ENCODE results near the gene CCDC69. TPM values are rescaled to one million over a fixed set of nuclear protein-coding genes. Genes with fewer than 3 reads are reported as not detected.

CCDC69 gene
- polyA plus RNA-seq, 3 donors: 4.0 to 6.8 (median 5.2) TPM

- peak in 1 of 3 donors; percentile 45 for DNase-seq (ENCODE audit: low read depth in 3 of 3, low spot score in 2 of 3)
Observed at GRCh38 chr5:151150471-151151262, 73.2 kb downstream of the CCDC69 start.

GRCh38 chr5:151148583-151148982, 75.3 kb downstream of the CCDC69 start:
- no peak for DNase-seq (ENCODE audit: low read depth in 3 of 3, low spot score in 2 of 3)

GRCh38 chr5:151147033-151147432, 76.9 kb downstream of the CCDC69 start:
- no peak for DNase-seq (ENCODE audit: low read depth in 3 of 3, low spot score in 2 of 3)

- no peak for DNase-seq (ENCODE audit: low read depth in 3 of 3, low spot score in 2 of 3)
Observed at GRCh38 chr5:151146061-151146460, 77.8 kb downstream of the CCDC69 start.

- DNase-seq (ENCODE audit: low read depth in 3 of 3, low spot score in 2 of 3): no peak
Observed at GRCh38 chr5:151144922-151145321, 79.0 kb downstream of the CCDC69 start.

- no peak for DNase-seq (ENCODE audit: low read depth in 3 of 3, low spot score in 2 of 3)
Observed at GRCh38 chr5:151144275-151144674, 79.6 kb downstream of the CCDC69 start.

- DNase-seq (ENCODE audit: low read depth in 3 of 3, low spot score in 2 of 3): no peak
Observed at GRCh38 chr5:151143645-151144044, 80.2 kb downstream of the CCDC69 start.

GRCh38 chr5:151142933-151143332, 81.0 kb downstream of the CCDC69 start:
- DNase-seq (ENCODE audit: low read depth in 3 of 3, low spot score in 2 of 3): no peak

GRCh38 chr5:151141535-151141934, 82.4 kb downstream of the CCDC69 start:
- DNase-seq (ENCODE audit: low read depth in 3 of 3, low spot score in 2 of 3): no peak

GRCh38 chr5:151140686-151141459, 83.0 kb downstream of the CCDC69 start:
- DNase-seq (ENCODE audit: low read depth in 3 of 3, low spot score in 2 of 3): no peak

GRCh38 chr5:151139646-151140045, 84.2 kb downstream of the CCDC69 start:
- no peak for DNase-seq (ENCODE audit: low read depth in 3 of 3, low spot score in 2 of 3)

GRCh38 chr5:151139015-151139414, 84.9 kb downstream of the CCDC69 start:
- DNase-seq (ENCODE audit: low read depth in 3 of 3, low spot score in 2 of 3): no peak

GRCh38 chr5:151138114-151138513, 85.8 kb downstream of the CCDC69 start:
- DNase-seq (ENCODE audit: low read depth in 3 of 3, low spot score in 2 of 3): no peak

GRCh38 chr5:151137067-151137825, 86.6 kb downstream of the CCDC69 start:
- DNase-seq (ENCODE audit: low read depth in 3 of 3, low spot score in 2 of 3): no peak

GRCh38 chr5:151134228-151134627, 89.7 kb downstream of the CCDC69 start:
- DNase-seq (ENCODE audit: low read depth in 3 of 3, low spot score in 2 of 3): no peak

GRCh38 chr5:151132963-151133362, 90.9 kb downstream of the CCDC69 start:
- DNase-seq (ENCODE audit: low read depth in 3 of 3, low spot score in 2 of 3): no peak

Other genes with a start within 250 kb of the CCDC69 start
- 1,000 to 10,000 TPM; 1,138 to 1,788 (median 1,613) TPM for gene GPX3, start 203.5 kb downstream of the CCDC69 start, polyA plus RNA-seq (ENCODE audit: insufficient read length in 3 of 3)
- 10 to 100 TPM; 63.4 to 72.3 (median 68.8) TPM for gene TNIP1, start 143.1 kb downstream of the CCDC69 start, polyA plus RNA-seq (ENCODE audit: insufficient read length in 3 of 3)
- gene ANXA6, start 66.3 kb downstream of the CCDC69 start, polyA plus RNA-seq (ENCODE audit: insufficient read length in 3 of 3): 100 to 1,000 TPM; 140 to 155 (median 143) TPM
- 10 to 100 TPM; 28.3 to 29.8 (median 28.4) TPM for gene GM2A, start 29.1 kb upstream of the CCDC69 start, polyA plus RNA-seq (ENCODE audit: insufficient read length in 3 of 3)
- gene SLC36A3, start 79.7 kb upstream of the CCDC69 start, polyA plus RNA-seq (ENCODE audit: insufficient read length in 3 of 3): not detected
- gene SLC36A2, start 123.5 kb upstream of the CCDC69 start, polyA plus RNA-seq (ENCODE audit: insufficient read length in 3 of 3): 1 to 10 TPM; 5.7 to 7.4 (median 6.2) TPM
- gene SLC36A1, start 223.5 kb upstream of the CCDC69 start, polyA plus RNA-seq (ENCODE audit: insufficient read length in 3 of 3): 1 to 10 TPM; 6.8 to 8.7 (median 7.6) TPM

All from right renal cortex interstitium (tissue), 3 donors.